HepG2 (cell line): ENCODE results near the gene NOL4L. TPM values are rescaled to one million over a fixed set of nuclear protein-coding genes. Genes with fewer than 3 reads are reported as not detected.

Experiments
- AGO1 ChIP-seq: fragments of 200-400 bp; formaldehyde crosslinking; IDR thresholded peaks from 2 replicates; pipeline ENCODE4 v1.6.1; 2017; ENCODE audit warnings: mild to moderate bottlenecking, low read depth, low read length, moderate library complexity; ENCODE audit not compliant: poor library complexity, severe bottlenecking
- BCL6 ChIP-seq: IDR thresholded peaks from 2 replicates; pipeline ENCODE4 v1.6.1; 2016; ENCODE audit warnings: missing genetic modification reagents, missing compliant biosample characterization
- CREB3 ChIP-seq: sonication (generic); formaldehyde crosslinking; IDR thresholded peaks from 2 replicates; pipeline ENCODE4 v1.5.0; 2020; ENCODE audit warnings: missing genetic modification reagents
- DBP ChIP-seq: sonication (generic); formaldehyde crosslinking; IDR thresholded peaks from 2 replicates; pipeline ENCODE4 v1.4.0; 2020; ENCODE audit warnings: missing genetic modification reagents; ENCODE audit errors: not compliant biosample characterization
- ELF1 ChIP-seq: sonication (generic); formaldehyde crosslinking; IDR thresholded peaks from 2 replicates; pipeline ENCODE4 v1.4.0; 2020; ENCODE audit warnings: missing genetic modification reagents
- HCFC1 ChIP-seq: fragments of 150-350 bp; IDR thresholded peaks from 2 replicates; pipeline ENCODE4 v1.6.1; 2014; ENCODE audit warnings: low read depth, low read length
- IRF9 ChIP-seq: sonication (generic); formaldehyde crosslinking; IDR thresholded peaks from 2 replicates; pipeline ENCODE4 v1.8.0; 2022; ENCODE audit warnings: missing genetic modification reagents, mild to moderate bottlenecking, borderline replicate concordance
- JUN ChIP-seq: sonication (generic); formaldehyde crosslinking; IDR thresholded peaks from 2 replicates; pipeline ENCODE4 v1.4.0; 2020; ENCODE audit warnings: mild to moderate bottlenecking, missing genetic modification reagents
- MIER2 ChIP-seq: IDR thresholded peaks from 2 replicates; pipeline ENCODE4 v1.6.1; 2016; ENCODE audit warnings: missing biosample characterization, missing genetic modification reagents
- NFATC3 ChIP-seq: sonication (generic); formaldehyde crosslinking; IDR thresholded peaks from 2 replicates; pipeline ENCODE4 v1.5.1; 2020; ENCODE audit warnings: mild to moderate bottlenecking, missing genetic modification reagents
- SETDB1 ChIP-seq: sonication (generic); formaldehyde crosslinking; IDR thresholded peaks from 2 replicates; pipeline ENCODE4 v1.5.1; 2020; ENCODE audit warnings: missing genetic modification reagents, mild to moderate bottlenecking, borderline replicate concordance
- SMARCC2 ChIP-seq: fragments of 450-650 bp; IDR thresholded peaks from 2 replicates; pipeline ENCODE4 v1.6.1; 2017; ENCODE audit warnings: antibody characterized with exemption, mild to moderate bottlenecking
- TAF15 ChIP-seq: fragments of 200-400 bp; formaldehyde crosslinking; IDR thresholded peaks from one replicate; pipeline ENCODE4 v1.6.1; 2018; ENCODE audit warnings: mild to moderate bottlenecking, low read depth, low read length; ENCODE audit not compliant: poor library complexity, severe bottlenecking
- TEAD3 ChIP-seq: optimal IDR thresholded peaks from 2 replicates; pipeline ENCODE3; 2016; ENCODE audit warnings: borderline replicate concordance
- U2AF1 ChIP-seq: fragments of 200-400 bp; formaldehyde crosslinking; optimal IDR thresholded peaks from 2 replicates; pipeline ENCODE3; 2017; ENCODE audit warnings: mild to moderate bottlenecking, low read depth, low read length
- ZBTB3 ChIP-seq: sonication (generic); formaldehyde crosslinking; IDR thresholded peaks from 2 replicates; pipeline ENCODE4 v1.4.0; 2020; ENCODE audit warnings: low read depth, mild to moderate bottlenecking, moderate library complexity, missing genetic modification reagents, borderline replicate concordance
- ZFP91 ChIP-seq: sonication (generic); formaldehyde crosslinking; IDR thresholded peaks from 2 replicates; pipeline ENCODE4 v1.9.0; 2022; ENCODE audit warnings: missing genetic modification reagents, mild to moderate bottlenecking, borderline replicate concordance
- ZNF235 ChIP-seq: sonication (generic); formaldehyde crosslinking; IDR thresholded peaks from 2 replicates; pipeline ENCODE4 v1.8.1; 2023; ENCODE audit warnings: mild to moderate bottlenecking, missing genetic modification reagents, borderline replicate concordance
- ZNF337 ChIP-seq: sonication (generic); formaldehyde crosslinking; IDR thresholded peaks from 2 replicates; pipeline ENCODE4 v1.5.1; 2020; ENCODE audit warnings: missing genetic modification reagents, low read depth, mild to moderate bottlenecking, borderline replicate concordance
- ZNF431 ChIP-seq: sonication (generic); formaldehyde crosslinking; IDR thresholded peaks from 2 replicates; pipeline ENCODE4 v1.9.0; 2022; ENCODE audit warnings: missing genetic modification reagents, low read depth, mild to moderate bottlenecking, borderline replicate concordance
- ZNF543 ChIP-seq: sonication (generic); formaldehyde crosslinking; IDR thresholded peaks from 2 replicates; pipeline ENCODE4 v1.4.0; 2020; ENCODE audit warnings: mild to moderate bottlenecking, missing genetic modification reagents
- ZNF552 ChIP-seq: sonication (generic); formaldehyde crosslinking; IDR thresholded peaks from 2 replicates; pipeline ENCODE4 v1.9.0; 2022; ENCODE audit warnings: missing genetic modification reagents, mild to moderate bottlenecking, borderline replicate concordance
- ZNF558 ChIP-seq: sonication (generic); formaldehyde crosslinking; IDR thresholded peaks from 2 replicates; pipeline ENCODE4 v1.9.0; 2022; ENCODE audit warnings: mild to moderate bottlenecking, missing genetic modification reagents, borderline replicate concordance
- ZNF652 ChIP-seq: IDR thresholded peaks from 2 replicates; pipeline ENCODE4 v1.6.1; 2016; ENCODE audit warnings: low read depth, borderline replicate concordance
- ZNF841 ChIP-seq: sonication (generic); formaldehyde crosslinking; IDR thresholded peaks from 2 replicates; pipeline ENCODE4 v1.8.1; 2023; ENCODE audit warnings: missing genetic modification reagents, borderline replicate concordance
- polyA plus RNA-seq, 8 experiments: library from polyadenylated mRNA; depleted of rRNA in 3 of 8; stranded (reverse) in 7 of 8; unstranded in 1 of 8; fragments of >200 nt; fragmentation: Illumina TruSeq in 4 of 8; extraction: Trizol in 4 of 8; gene quantifications; 2 replicates each; pipeline versions ENCODE4 v1.2.1 to v1.2.3, GENCODE V29; 2011 to 2016; ENCODE audit warnings: low read depth in 4 of 8, missing spikeins in 1 of 8, mixed read lengths in 1 of 8; ENCODE audit not compliant: insufficient read depth in 1 of 8
- total RNA-seq, 5 experiments: library from RNA; depleted of rRNA; stranded (reverse); fragments of >200 nt; fragmentation: Illumina TruSeq; extraction: Trizol; gene quantifications; 2 replicates each; pipeline ENCODE4 v1.2.3, GENCODE V29; 2016; ENCODE audit warnings: low read depth in 1 of 5

Gene NOL4L
- total and polyA plus RNA-seq, 2 of the 13 experiments (the other 11 are each of a cell fraction or from before 2014, with no cell fraction given) = 16.6 to 35.4 TPM

- TF ChIP-seq DBP (CRISPR knock-in tag) (no peak), ZBTB3 (CRISPR knock-in tag) (no peak), SMARCC2 (no peak), ZNF235 (peak; percentile 93; the same call in 1 of the 2 replicates), ZNF543 (CRISPR knock-in tag) (no peak), NFATC3 (CRISPR knock-in tag) (no peak), ZNF337 (0 out of 2 replicates have a peak, but pooled peaks have one; percentile 77), ZNF552 (CRISPR knock-in tag) (peak; percentile 85; the same call in 1 of the 2 replicates), ZNF558 (no peak; the same call in 1 of the 2 replicates), BCL6 (CRISPR knock-in tag) (peak; percentile 65), TEAD3 (CRISPR knock-in tag) (peak; percentile 31), ZFP91 (peak; percentile 91), HCFC1 (peak; percentile 26; the same call in 1 of the 2 replicates), ZNF841 (no peak), ZNF431 (CRISPR knock-in tag) (peak; percentile 74; the same call in 1 of the 2 replicates), CREB3 (CRISPR knock-in tag) (no peak), ELF1 (CRISPR knock-in tag) (peak; percentile 75), TAF15 (peak; percentile 94), MIER2 (CRISPR knock-in tag) (peak; percentile 45; the same call in 1 of the 2 replicates), ZNF652 (CRISPR knock-in tag) (no peak), JUN (0 out of 2 replicates have a peak, but pooled peaks have one; percentile 44), SETDB1 (CRISPR knock-in tag) (no peak), IRF9 (CRISPR knock-in tag) (peak; percentile 59; the same call in 1 of the 2 replicates), AGO1 (no peak), U2AF1 (peak; percentile 83)
Measured at GRCh38 chr20:32521780-32522525, 63.2 kb downstream of the NOL4L start (continued).
